A549 treated with RU486 at 1 μM for 4 hours (cell line): ENCODE data around the gene COA1. TPM values are rescaled to one million over a fixed set of nuclear protein-coding genes. Genes with fewer than 3 reads are reported as not detected.

ENCODE experiments used
- total RNA-seq: library from RNA; stranded (reverse); fragments of 200-300 nt; extraction: Qiagen RNA extraction; gene quantifications from 5 replicates; pipeline ENCODE4 v1.2.3, GENCODE V29; 2022; ENCODE audit warnings: low read depth

COA1 gene, protein sequence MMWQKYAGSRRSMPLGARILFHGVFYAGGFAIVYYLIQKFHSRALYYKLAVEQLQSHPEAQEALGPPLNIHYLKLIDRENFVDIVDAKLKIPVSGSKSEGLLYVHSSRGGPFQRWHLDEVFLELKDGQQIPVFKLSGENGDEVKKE
- total RNA-seq, result 85.9 to 100 TPM (median 87.9 TPM) in 5 replicates

DNA sequence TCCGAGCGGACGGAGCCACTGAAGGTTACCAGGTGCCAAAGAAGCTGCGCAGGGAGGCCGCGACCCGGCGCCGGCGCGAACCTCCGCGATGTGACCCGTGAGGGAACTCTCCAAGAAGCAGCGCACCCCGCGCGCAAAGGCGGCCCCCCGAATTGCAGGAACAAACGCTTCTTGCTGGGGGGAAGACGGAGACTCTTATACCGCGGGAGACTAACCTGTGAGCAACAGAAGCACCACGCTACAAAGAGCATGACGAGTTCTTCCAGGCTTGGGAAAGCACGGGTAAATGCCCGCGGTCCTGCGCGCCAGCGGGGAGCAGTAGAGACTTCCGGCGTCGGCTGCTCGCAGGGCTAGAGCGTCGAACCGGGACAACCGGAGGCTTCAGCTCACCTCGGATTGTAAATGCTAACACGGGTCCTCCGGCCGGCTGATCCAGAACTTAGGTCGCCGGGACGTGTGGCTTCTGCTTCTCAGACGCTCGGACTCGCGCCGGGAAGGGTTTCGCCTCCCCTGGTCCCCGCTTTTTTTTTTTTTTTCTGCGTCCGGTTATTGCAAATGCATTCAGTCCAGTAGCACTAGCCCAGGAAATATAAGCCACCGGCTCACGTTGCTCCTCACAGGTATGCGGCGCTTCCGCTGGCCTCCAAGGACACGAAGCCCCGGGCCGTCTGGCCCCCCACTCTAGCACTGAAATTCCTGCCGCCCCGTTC is at the start of gene COA1:
Gene COA1, minus strand, starts transcription at position 310 of the 710 bp plus-strand sequence. CDS start 80,909 bp downstream, outside the sequence.

GRCh38 chr7:43758029-43758821 is 28.9 kb upstream of the COA1 start, which contains the start of gene BLVRA:
BLVRA (plus strand) TSS chr7:43758680; CDS start chr7:43771159, 12,479 bp downstream.

Other genes with a start within 250 kb of the COA1 start
- gene STK17A, start 146.4 kb downstream of the COA1 start, total RNA-seq, result 21.7 to 39.9 TPM (median 37.3 TPM) in 5 replicates
- 68.7 to 82.1 TPM (median 70.9 TPM) in 5 replicates for gene BLVRA, start 29.2 kb upstream of the COA1 start, total RNA-seq
- gene MRPS24, start 140.0 kb upstream of the COA1 start, total RNA-seq, result 235 to 260 TPM (median 246 TPM) in 5 replicates
- 26.6 to 29.9 TPM (median 27.3 TPM) in 5 replicates for gene URGCP, start 177.1 kb upstream of the COA1 start, total RNA-seq
- 7.5 to 10.7 TPM (median 9.4 TPM) in 5 replicates for gene UBE2D4, start 196.9 kb upstream of the COA1 start, total RNA-seq